ENCODE results near the gene CSTPP1.

Gene CSTPP1

GRCh38 chr11:46947399-46948077 lies 11.0 kb downstream of the CSTPP1 start:
- no peaks in the 10 kb centered on the region for H4K20me1 ChIP-seq (ENCODE audit: insufficient read depth, low read length)
- H3K27me3 ChIP-seq (ENCODE audit: insufficient read depth, low read length), result no peaks in the 10 kb centered on the region
- peaks cover 10% of the 10 kb centered on the region for H3K4me1 ChIP-seq (ENCODE audit: insufficient read depth, low read length, severe bottlenecking)
- H2AFZ ChIP-seq (ENCODE audit: low read length), result no peak overlapping the region
- H3K9me2 ChIP-seq (ENCODE audit: low read depth, low read length), result no peaks in the 10 kb centered on the region
- no peaks in the 10 kb centered on the region for H3K79me2 ChIP-seq (ENCODE audit: insufficient read depth, low read length)
- H3F3A ChIP-seq (ENCODE audit: insufficient read depth, low read length), result no peaks in the 10 kb centered on the region
- H3K4me2 ChIP-seq (ENCODE audit: low read length), result no peak overlapping the region
- no peak overlapping the region for H3K9ac ChIP-seq (ENCODE audit: low read length)
- no peak overlapping the region for H3K4me3 ChIP-seq (ENCODE audit: low read depth, low read length, poor library complexity, severe bottlenecking)
- no peak for TF ChIP-seq EZH2 (IDR thresholded peaks at IDR 0.05; ENCODE audit: borderline replicate concordance, low read length)
- TF ChIP-seq, protein P1, sequence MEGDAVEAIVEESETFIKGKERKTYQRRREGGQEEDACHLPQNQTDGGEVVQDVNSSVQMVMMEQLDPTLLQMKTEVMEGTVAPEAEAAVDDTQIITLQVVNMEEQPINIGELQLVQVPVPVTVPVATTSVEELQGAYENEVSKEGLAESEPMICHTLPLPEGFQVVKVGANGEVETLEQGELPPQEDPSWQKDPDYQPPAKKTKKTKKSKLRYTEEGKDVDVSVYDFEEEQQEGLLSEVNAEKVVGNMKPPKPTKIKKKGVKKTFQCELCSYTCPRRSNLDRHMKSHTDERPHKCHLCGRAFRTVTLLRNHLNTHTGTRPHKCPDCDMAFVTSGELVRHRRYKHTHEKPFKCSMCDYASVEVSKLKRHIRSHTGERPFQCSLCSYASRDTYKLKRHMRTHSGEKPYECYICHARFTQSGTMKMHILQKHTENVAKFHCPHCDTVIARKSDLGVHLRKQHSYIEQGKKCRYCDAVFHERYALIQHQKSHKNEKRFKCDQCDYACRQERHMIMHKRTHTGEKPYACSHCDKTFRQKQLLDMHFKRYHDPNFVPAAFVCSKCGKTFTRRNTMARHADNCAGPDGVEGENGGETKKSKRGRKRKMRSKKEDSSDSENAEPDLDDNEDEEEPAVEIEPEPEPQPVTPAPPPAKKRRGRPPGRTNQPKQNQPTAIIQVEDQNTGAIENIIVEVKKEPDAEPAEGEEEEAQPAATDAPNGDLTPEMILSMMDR (IDR thresholded peaks at IDR 0.05; ENCODE audit: low read length), result no peak
- H3K36me3 ChIP-seq (ENCODE audit: insufficient read depth, low read length), result peaks cover 6% of the 10 kb centered on the region; the same call in 1 of the 2 replicates
- no peak overlapping the region for H3K27ac ChIP-seq (ENCODE audit: low read depth, low read length, poor library complexity, severe bottlenecking)
- no peaks in the 10 kb centered on the region for H3K9me3 ChIP-seq (ENCODE audit: low read length)

DNA sequence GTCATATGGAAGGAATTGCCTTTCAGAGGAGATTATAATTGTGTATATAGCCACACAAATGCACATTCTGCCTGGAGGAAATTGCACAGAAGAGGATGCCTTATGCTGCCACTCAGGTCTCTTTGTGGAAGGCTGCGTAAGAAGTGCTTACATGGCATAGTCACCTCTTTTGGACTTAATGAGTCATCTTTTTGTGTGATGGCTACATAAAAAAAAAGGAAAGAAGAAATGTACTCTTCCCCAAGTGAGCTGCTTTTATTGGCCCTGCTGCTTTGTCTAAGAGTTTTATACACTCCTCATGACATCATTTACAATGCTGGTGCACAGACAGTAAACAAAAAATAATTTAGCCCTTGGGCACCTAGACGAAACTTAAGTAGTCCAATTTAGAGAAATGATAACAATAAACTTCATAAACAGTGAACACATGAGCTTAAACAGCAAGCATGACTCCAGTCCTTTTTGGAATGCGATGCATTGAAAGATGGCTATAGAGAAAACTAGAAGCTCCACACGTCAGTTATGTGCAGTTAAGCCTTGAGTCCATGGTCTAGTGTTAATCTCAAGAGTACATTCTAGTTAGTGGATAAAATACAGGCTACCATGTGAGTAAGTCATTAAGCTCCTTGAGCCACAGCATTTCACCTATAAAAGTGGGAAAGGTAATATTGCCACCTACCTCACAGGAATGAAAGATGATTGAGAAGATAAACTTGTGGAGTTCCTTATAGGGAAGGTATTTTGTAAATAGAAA lies 12.0 kb downstream of the CSTPP1 start:
- no peaks in the 10 kb centered on the region for H3K27me3 ChIP-seq (ENCODE audit: insufficient read depth, low read length)
- no peak overlapping the region for H2AFZ ChIP-seq (ENCODE audit: low read length)
- no peaks in the 10 kb centered on the region for H3K9me3 ChIP-seq (ENCODE audit: low read length)
- no peaks in the 10 kb centered on the region for H4K20me1 ChIP-seq (ENCODE audit: insufficient read depth, low read length)
- no peaks in the 10 kb centered on the region for H3K9me2 ChIP-seq (ENCODE audit: low read depth, low read length)
- H3K9ac ChIP-seq (ENCODE audit: low read length), result no peak overlapping the region
- peaks cover 14% of the 10 kb centered on the region for H3K4me1 ChIP-seq (ENCODE audit: insufficient read depth, low read length, severe bottlenecking)
- no peaks in the 10 kb centered on the region for H3F3A ChIP-seq (ENCODE audit: insufficient read depth, low read length)
- H3K27ac ChIP-seq (ENCODE audit: low read depth, low read length, poor library complexity, severe bottlenecking), result no peak overlapping the region
- no peak overlapping the region for H3K4me2 ChIP-seq (ENCODE audit: low read length)
- H3K4me3 ChIP-seq (ENCODE audit: low read depth, low read length, poor library complexity, severe bottlenecking), result no peak overlapping the region
- no peak for TF ChIP-seq EZH2 (IDR thresholded peaks at IDR 0.05; ENCODE audit: borderline replicate concordance, low read length)
- TF ChIP-seq, protein P1 (IDR thresholded peaks at IDR 0.05; ENCODE audit: low read length), result no peak
- no peaks in the 10 kb centered on the region for H3K79me2 ChIP-seq (ENCODE audit: insufficient read depth, low read length)
- peaks cover 6% of the 10 kb centered on the region; the same call in 1 of the 2 replicates for H3K36me3 ChIP-seq (ENCODE audit: insufficient read depth, low read length)

DNA sequence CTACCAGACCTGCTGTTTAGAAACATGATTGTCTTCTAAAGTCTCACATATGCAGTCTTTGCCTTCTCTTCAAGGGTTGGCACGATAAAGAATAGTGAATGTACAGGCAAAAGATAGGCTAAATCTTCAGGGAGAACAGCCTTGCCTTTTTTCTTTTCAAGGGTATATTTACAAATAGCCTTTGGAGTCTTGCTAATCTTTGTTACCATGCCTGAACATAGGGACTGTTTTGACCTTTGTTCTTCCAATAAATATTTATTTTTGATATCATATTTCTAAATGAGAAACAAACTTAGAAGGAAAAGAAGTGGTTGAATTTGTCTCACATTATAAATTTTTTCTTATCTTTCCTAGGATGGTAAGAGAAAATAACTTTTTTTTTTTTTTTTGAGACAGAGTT lies 12.7 kb downstream of the CSTPP1 start:
- Histone ChIP-seq H3K4me3 (ENCODE audit: low read depth, low read length, poor library complexity, severe bottlenecking) (no peak overlapping the region), H3K4me1 (ENCODE audit: insufficient read depth, low read length, severe bottlenecking) (peaks cover 14% of the 10 kb centered on the region), H3K36me3 (ENCODE audit: insufficient read depth, low read length) (peaks cover 6% of the 10 kb centered on the region; the same call in 1 of the 2 replicates), H3K79me2 (ENCODE audit: insufficient read depth, low read length) (no peaks in the 10 kb centered on the region), H3F3A (ENCODE audit: insufficient read depth, low read length) (no peaks in the 10 kb centered on the region), H3K27ac (ENCODE audit: low read depth, low read length, poor library complexity, severe bottlenecking) (no peak overlapping the region), H3K4me2 (ENCODE audit: low read length) (no peak overlapping the region), H3K9ac (ENCODE audit: low read length) (no peak overlapping the region), H3K9me2 (ENCODE audit: low read depth, low read length) (no peaks in the 10 kb centered on the region), H4K20me1 (ENCODE audit: insufficient read depth, low read length) (no peaks in the 10 kb centered on the region), H2AFZ (ENCODE audit: low read length) (no peak overlapping the region), H3K9me3 (ENCODE audit: low read length) (no peaks in the 10 kb centered on the region), H3K27me3 (ENCODE audit: insufficient read depth, low read length) (no peaks in the 10 kb centered on the region)
- TF ChIP-seq, protein P1 (IDR thresholded peaks at IDR 0.05; ENCODE audit: low read length), result no peak
- no peak for TF ChIP-seq EZH2 (IDR thresholded peaks at IDR 0.05; ENCODE audit: borderline replicate concordance, low read length)

Data from OCI-LY1 (cell line).